Heart left ventricle (tissue), 13 donors: ENCODE results near the gene BRMS1.

Experiments used
- POLR2A ChIP-seq, 2 donors: fragments of 450-650 bp; IDR thresholded peaks; one replicate each; pipeline ENCODE4 v1.6.1; 2017; ENCODE audit warnings: antibody characterized with exemption in 2 of 2, mild to moderate bottlenecking in 2 of 2, moderate library complexity in 2 of 2
- TF ChIP-seq, protein P1 (sequence below), 12 donors: fragments of 200-600 bp; sonication (generic) in 4 of 12; IDR thresholded peaks; one replicate each; pipeline versions ENCODE4 v1.5.0 to v1.8.0; 2018 to 2022; ENCODE audit warnings: antibody characterized with exemption in 12 of 12, mild to moderate bottlenecking in 5 of 12
- donor health status: ischemic (EF 13 %, LVEDD 7.1; RV severe dilation, severe dysfunction).
- donor health status: DM: no; HTN: yes; CAD: no.
- donor health status: DM: no; HTN: no; CAD: no.
- donor health status: ischemic (EF 25% LVEDD 6.9; RV normal size, moderate dysfunction).
- donor health status: ischemic (EF 25% LVEDD 5.7; RV mildly dilated, moderate dysfunction).
- donor health status: ischemic (EF 35%, LVEDD 5.7; RV mildly dilated, moderate dysfunction).
- donor health status: nonischemic (EF 11% LVEDD 7.7; RV severe dilation, severe dysfunction).
- donor health status: DM: yes; HTN: yes; CAD: no.
- donor health status: PGD.
- donor health status: ischemic (EF 29% LVEDD 5.4; RV normal size, mild dysfunction).
- donor health status: nonischemic (EF 23%, LVEDD 6.1; RV moderate dilation, normal function).

DNA sequence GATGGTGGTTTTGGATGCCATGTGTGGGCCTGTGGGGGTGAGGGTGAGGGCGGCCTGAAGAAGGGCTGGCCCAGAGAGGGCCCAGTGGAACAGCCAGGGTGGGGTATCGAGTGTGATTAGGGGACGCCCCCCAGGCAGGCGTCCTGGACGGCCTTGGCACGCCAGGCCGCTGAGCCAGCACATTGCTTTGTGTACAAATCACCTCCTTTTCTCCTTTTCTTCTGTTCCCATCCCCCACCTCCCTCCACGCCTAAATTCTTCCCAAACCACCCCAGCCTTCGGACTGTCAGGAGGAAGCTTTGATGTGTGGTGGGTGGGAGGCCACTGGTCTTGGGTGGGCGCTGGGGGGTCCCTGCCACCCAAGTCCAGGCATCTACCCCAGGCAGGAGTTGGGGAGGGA lies 20.2 kb downstream of the BRMS1 start:
- TF ChIP-seq, protein P1, sequence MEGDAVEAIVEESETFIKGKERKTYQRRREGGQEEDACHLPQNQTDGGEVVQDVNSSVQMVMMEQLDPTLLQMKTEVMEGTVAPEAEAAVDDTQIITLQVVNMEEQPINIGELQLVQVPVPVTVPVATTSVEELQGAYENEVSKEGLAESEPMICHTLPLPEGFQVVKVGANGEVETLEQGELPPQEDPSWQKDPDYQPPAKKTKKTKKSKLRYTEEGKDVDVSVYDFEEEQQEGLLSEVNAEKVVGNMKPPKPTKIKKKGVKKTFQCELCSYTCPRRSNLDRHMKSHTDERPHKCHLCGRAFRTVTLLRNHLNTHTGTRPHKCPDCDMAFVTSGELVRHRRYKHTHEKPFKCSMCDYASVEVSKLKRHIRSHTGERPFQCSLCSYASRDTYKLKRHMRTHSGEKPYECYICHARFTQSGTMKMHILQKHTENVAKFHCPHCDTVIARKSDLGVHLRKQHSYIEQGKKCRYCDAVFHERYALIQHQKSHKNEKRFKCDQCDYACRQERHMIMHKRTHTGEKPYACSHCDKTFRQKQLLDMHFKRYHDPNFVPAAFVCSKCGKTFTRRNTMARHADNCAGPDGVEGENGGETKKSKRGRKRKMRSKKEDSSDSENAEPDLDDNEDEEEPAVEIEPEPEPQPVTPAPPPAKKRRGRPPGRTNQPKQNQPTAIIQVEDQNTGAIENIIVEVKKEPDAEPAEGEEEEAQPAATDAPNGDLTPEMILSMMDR (IDR thresholded peaks at IDR 0.05): no peak
- TF ChIP-seq POLR2A (IDR thresholded peaks at IDR 0.05): no peak
